Posterior vena cava (tissue), 2 donors: ENCODE data around the gene PRKAR2B. TPM values are rescaled to one million over a fixed set of nuclear protein-coding genes. Genes with fewer than 3 reads are reported as not detected.
"Not testable (repeated sequence)": the region's sequence is repeated elsewhere in the genome, so short reads cannot be mapped to it uniquely, and the experiment has no call there.

Experiments
- DNase-seq: peaks from one replicate; pipeline ENCODE4 v3.0.0-alpha.2; 2020; ENCODE audit warnings: low spot score
- intact Hi-C, 2 donors: fragments of 100-400 bp; cut with DNase I; formaldehyde crosslinking; loops; one replicate each; pipeline versions ENCODE4 v1.14.1 to v1.14.2; 2022 to 2023
- total RNA-seq, 2 donors: library from RNA; stranded (reverse); fragmentation: NEBNext Ultra II Directional; extraction: Animal tissue kit (Norgen Biotek cat#: 25700); gene quantifications; one replicate each; pipeline ENCODE4 v1.2.1, GENCODE V29; 2021
- donor health status: DM: yes; HTN: yes; CAD: no.
- donor health status: DM: yes; HTN: yes; CAD: no.

PRKAR2B gene
- total RNA-seq, 2 donors from 2014 or later: 4.7 to 5.8 TPM

DNA sequence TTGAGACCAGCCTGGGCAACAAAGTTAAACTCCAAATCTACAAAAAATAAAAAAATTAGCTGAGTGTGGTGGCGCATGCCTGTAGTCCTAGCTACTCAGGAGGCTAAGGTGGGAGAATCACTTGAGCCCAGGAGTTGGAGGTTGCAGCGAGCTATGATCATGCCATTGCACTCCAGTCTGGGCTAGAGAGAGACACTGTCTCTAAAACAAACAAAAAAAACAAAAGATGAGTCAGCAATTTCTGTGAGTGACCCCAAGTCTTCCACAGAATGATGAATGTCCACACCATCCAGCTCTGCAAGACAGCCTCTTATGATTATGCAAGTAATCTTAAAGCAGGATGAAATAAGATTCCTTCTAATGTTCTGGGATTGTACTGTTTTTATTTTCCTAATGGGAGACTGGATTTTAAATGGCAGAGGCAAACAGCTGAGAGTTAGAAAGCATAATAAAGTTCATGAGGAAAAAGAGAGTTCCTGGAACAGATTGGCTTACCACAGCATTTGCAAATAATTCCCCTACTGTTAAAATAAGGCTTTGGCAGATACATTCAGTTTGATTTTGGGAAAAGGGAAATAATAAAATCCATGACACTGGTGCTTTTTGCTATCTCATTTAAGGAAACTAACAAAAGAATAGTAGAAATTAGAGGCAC is 18.9 kb upstream of the PRKAR2B start:
- no peak for DNase-seq
- intact Hi-C loops: no loop called here

DNA sequence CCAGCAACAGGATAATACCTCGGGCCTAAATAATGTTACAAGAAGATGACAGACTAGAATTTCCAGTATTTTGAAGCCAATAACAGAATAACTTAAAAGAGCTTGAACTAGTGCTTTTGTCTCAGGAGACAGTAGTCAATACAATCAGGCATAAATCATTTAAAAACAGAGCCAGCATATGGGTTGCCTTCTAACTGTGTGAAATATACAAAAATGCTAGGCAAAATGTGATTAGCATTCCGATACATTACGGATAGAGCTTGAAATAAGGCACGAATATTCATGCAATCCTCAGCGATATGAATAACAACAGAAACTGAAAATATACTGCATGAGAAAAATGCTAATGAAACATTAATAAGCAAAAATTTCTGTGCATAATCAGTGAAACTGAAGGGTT is 18.3 kb upstream of the PRKAR2B start:
- DNase-seq: no peak
- intact Hi-C loops: no loop called here

DNA sequence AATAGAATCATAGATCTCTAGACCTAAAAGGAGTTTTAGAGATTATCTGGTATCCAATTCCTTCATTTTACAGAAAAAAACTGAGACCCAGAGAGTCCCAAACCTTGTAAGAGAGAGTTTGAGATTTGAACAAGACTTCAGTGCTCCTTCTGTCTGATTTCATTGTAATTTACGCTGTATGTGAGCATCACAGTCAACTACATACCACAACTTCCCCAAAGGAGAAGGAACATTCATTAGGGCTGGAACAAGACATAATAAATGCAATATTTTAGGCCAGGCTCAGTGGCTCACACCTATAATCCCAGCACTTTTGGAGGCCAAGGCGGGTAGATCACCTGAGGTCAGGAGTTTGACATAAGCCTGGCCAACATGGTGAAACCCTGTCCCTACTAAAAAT is 17.3 kb upstream of the PRKAR2B start:
- no peak for DNase-seq
- intact Hi-C loops: no loop called here

DNA sequence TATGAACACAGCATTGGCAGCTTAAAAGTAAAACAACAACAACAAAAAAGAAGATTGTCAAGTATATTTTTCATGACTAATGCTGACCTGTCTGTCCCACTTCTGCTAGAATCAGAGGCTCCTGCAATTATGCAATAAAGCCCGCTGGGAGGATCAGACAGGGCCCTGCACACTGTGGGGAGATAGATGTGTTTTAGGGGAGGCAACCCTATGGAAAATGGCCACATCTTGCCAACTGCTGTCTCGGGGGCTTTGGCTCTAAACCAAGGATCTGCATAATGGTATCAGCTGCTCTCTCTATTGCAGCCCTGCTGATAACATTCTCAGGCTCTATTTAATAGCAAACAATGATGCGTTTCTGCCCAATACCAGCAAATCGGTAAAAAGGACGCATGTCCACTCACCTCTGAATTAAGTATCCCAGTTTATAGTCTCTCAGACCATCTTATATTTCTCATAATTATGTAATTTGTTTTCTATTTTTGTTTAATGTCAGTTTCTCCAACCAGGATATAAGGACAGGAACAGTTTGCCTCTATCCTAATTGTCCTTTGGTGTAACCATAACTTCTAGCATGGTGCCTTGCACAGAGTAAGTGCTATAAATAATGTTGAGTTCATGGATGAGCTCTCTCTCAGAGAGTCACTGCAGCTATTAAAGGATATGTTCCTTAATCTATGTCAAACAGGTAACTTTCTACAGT is 15.3 kb upstream of the PRKAR2B start:
- DNase-seq: no peak
- intact Hi-C loops: no loop called here

DNA sequence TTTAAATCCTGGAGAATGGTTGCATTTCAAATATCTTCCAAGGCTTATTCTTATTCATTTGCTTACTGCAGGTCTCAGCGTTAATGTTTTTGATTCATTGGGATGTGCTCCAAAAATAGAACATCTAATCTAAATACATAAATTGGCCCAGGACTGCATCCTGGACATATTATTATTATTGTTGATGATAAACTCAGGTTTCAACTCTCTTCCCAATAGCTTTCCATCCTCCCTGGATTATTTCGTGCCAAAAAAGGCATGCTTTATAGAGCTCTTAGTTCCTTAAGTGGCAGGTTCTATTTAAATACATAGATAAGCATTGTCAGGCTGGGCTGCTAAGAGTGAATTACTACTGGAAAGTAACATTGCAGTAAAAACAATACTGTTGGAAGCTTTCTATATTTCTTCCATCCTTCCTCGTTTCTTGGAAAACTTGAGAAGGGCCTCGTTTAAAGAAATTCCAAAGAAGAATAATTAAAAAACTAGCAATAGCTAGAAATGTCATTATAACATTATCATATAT is 14.7 kb upstream of the PRKAR2B start:
- intact Hi-C loops: no loop called here
- DNase-seq: no peak

DNA sequence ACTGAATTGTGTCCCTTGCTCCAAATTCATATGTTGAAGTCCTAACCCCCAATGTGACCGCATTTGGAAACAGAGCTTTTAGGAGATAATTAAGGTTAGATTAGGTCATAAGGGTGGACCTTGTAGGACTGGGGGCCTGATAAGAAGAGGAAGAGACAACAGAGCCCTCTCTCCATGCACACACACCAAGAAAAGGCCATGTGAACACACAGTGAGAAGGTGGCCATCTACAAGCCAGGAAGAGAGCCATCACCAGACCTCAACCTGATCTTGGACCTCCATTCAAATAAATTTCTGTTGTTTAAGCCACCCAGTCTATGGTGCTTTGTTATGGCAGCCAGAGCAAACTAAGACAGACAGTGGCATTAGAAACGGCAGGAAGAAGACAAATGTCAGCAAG is 12.5 kb upstream of the PRKAR2B start:
- intact Hi-C loops: no loop called here
- no peak for DNase-seq

DNA sequence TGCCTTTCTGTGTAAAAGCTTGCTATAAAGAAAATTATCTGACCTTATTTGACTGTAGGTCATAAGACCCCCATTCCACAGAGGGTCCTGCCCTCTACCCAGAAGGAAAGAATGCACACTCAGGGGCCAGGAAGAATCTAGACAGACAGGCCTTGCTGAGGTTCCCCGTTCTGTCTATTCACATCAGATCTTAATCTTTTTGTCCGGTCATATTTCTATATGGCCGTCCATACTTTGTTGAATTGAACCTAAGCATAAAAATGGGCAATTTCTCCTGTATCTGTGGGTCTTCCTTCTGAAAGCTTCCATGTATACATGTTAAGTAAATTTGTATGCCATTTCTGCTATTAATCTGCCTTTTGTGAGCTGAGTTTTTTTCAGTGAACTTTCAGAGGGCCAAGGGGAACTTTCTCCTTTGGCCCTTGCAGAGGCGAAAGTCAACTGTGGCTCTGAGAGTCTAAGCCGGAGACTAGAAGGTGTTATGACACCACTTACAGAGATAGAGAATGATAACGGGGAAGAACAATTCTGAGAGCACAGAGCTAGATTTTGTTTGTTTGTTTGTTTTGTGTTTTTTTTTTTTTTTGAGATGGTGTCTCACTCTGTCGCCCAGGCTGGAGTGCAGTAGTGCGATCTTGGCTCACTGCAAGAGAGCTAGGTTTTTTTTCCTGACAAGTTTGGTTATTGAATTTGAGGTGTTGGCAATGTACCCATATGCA is 11.6 kb upstream of the PRKAR2B start:
- no peak for DNase-seq
- intact Hi-C loops: no loop called here

DNA sequence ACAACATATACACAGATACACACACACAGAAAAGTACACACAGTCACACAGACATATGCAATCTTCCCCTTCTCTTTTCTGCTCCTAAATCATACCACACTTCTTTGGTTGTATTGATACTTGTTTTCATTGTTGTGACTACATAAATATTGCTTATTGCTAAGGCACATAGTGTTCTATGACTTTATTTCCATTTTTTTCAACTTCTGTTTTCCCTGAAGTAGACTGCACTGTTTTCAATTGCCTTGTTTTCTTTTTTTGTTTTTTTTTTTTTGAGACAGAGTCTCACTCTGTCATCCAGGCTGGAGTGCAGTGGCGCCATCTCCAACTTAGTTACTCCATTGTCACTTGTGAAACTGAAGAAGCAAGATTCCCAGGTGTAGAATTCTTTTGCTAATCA is 10.0 kb upstream of the PRKAR2B start:
- DNase-seq: no peak
- intact Hi-C loops: no loop called here

DNA sequence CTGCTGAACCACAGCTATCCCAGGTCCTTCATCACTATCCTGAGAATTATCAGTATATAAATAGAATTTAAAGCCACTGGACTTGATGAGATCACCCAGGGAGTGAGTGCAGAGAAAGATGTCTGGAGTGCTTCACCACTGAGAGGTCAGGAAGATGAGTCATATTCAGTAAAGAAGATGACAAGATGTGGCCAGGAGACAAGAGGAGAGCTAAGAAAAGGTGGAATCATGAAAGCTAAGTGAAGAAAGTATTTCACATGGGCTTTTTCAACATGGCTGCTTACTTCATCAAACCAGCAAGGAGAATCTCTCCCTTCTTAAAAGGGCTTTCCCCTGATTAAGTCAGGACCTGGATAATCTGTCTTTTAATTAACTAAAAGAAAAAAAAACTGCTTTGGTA is 9.1 kb upstream of the PRKAR2B start:
- no peak for DNase-seq
- intact Hi-C loops: no loop called here

DNA sequence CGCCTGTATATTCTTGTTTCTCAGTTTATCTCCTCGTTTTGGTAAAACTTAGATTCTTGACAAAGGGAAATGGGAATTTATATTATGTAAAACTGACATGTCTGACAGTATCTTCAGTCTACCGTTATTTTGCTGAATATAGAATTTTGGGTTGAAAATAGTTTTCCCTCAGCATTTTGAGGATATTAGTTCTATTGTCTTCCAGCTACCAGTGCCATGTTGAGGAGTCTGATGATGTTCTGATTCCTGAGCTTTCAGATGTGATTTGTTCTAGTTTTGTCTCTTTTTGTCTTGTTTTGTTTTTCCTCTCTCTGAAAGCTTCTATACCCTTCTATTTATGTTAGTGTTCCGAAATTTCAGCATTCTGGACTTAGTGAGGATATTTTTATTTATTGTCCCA is 8.0 kb upstream of the PRKAR2B start:
- intact Hi-C loops: no loop called here
- DNase-seq: no peak

DNA sequence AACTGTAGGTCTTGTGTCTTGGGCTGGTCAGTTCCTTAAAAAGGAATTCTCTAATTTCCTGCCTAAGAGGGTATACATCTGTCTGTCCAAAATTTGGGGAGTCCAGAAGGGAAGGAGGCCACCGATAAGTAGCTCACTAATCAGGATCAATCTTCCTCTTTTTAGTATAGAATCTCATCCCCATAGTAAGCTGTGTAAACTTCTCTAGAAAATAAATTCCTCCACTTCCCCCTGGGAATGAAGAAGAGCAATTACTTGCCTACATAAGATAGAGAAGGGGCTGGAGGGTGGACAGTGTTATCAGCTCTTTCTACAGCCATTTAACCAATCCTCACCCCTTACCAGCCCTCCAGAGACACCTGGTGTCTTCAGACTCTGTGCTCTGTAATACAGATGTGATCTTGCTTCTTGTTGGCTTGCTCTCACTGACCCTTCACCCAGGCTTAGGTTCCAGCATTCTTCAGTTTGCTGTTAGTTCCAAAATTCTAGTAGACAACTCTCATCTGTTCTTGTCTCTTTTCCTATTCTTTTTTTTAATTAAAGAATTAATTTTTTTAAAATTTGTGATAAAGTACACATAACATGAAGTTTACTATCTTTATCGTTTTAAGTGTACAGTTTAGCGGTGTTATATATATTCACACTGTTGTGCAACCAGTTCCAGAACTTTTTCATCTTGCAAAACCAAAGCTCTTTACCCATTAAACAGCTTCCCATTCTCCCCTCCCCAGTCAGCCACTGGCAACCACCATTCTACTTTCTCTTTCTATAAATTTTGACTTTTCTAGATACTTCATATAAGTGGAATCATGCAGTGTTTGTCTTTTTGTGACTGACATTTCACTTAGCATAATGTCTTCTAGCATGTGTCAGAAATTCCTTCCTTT is 6.5 kb upstream of the PRKAR2B start:
- intact Hi-C loops: no loop called here
- no peak for DNase-seq

DNA sequence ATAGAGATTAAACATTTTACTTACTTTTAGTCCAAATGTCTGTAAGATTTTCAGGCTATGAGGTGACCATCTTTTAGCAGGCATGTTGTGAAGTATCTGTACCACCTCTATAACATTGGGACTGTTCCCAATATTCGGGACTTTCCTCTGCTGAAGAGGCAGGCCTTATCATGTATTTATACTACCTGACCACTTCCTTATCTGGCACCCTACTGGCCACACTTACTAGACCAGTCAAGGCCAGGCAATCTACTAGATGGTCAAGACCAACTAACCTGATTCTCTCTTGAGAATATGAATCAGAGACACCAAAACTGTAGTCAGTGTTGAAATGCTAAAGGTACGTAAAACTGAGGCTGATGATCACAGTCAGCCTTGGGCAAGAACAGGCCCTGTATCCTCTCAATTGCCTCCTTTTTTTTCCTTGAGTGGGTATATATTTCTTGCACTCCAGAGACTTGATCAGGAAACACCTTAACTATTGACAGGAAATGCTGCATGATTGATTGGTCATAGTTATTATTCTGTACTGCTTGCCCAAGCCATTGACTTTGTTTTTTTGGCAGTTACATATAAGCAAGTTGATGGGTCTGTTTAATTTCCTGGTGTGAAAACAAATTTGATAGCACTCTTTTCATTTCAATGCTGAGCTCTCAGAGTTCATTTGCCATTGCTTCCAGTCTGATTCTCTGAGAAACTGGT is 5.2 kb upstream of the PRKAR2B start:
- intact Hi-C loops: no loop called here
- DNase-seq: no peak

DNA sequence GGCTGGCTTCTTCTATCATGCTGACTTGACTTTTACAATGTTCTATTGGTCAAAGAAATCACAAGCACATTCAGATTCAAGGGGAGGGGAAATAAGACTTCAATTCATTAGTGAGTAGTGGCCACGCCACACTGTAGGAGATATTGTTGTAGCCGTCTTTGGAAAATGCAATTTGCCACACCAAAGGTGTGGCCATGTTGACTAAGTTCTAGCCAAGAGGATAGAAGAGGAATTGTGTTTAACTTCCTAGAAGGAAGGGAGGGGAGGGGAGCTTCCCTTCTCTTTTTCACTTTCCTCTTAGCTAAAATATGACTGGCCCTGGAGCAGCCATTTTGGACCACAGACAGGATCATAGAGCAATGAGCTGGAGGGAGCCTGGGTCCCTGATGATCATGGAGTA is 3.4 kb upstream of the PRKAR2B start:
- no peak for DNase-seq
- intact Hi-C loops: no loop called here

DNA sequence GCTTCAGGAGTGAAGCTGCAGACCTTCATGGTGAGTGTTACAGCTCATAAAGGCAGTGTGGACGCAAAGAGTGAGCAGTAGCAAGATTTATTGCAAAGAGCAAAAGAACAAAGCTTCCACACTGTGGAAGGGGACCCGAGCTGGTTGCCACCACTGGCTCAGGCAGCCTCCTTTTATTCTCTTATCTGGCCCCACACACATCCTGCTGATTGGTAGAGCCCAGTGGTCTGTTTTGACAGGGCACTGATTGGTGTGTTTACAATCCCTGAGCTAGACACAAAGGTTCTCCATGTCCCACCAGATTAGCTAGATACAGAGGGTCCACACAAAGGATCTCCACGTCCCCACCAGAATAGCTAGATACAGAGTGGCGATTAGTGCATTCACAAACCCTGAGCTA is 2.7 kb upstream of the PRKAR2B start:
- DNase-seq, intact Hi-C loops: not testable (repeated sequence)

DNA sequence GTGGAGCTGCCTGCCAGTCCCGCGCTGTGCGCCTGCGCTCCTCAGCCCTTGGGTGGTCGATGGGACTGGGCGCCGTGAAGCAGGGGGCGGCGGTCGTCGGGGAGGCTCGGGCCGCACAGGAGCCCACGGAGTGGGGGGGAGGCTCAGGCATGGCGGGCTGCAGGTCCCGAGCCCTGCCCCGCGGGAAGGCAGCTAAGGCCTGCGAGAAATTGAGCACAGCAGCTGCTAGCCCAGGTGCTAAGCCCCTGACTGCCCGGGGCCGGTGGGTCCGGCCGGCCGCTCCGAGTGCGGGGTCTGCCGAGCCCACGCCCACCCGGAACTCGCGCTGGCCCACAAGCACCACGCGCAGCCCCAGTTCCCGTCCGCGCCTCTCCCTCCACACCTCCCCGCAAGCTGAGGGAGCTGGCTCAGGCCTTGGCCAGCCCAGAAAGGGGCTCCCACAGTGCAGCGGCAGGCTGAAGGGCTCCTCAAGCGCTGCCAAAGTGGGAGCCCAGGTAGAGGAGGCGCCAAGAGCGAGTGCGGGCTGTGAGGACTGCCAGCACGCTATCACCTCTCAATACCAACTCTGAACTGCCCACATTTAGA is 2.1 kb upstream of the PRKAR2B start:
- intact Hi-C loops, DNase-seq: not testable (repeated sequence)

DNA sequence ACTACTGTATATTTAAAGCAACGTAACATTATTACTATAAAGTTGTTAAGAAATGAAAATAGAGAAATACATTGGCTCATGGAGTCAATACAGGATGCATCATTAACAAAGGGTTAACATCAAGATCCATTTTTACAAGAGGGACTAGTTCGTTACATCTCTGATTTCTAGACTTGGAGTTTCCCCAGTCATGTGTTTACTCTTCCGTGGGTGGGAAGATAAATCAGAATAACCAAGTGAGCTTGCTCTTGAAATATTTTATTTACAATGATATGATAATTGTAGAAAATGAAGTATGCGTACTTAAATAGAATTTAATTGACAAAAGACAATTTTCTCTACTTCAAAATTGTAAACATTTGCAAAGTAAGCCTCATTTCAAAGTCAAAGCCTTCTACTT is 1.0 kb upstream of the PRKAR2B start:
- DNase-seq: no peak
- intact Hi-C loops: no loop called here

DNA sequence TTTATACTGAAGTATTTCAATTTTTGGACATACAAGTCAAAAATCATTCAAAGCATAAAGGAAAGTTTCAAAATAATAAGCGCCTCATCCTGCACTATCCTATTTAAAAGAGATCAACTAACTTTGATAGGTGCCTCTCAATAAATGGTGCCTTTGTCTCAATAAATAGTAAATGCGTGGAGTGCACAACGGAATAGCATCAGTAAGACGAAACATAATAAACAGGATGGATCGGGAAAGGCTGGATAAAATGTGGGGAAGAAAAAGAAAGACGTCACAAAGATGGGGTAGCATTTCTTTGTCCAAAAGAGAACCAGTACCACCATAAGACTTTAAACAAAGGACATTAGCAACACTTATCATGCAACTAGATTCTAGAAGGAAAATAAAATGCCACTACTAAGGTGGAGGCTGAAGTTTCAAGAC is 571 bp upstream of the PRKAR2B start:
- intact Hi-C loops: no loop called here
- DNase-seq: no peak

DNA sequence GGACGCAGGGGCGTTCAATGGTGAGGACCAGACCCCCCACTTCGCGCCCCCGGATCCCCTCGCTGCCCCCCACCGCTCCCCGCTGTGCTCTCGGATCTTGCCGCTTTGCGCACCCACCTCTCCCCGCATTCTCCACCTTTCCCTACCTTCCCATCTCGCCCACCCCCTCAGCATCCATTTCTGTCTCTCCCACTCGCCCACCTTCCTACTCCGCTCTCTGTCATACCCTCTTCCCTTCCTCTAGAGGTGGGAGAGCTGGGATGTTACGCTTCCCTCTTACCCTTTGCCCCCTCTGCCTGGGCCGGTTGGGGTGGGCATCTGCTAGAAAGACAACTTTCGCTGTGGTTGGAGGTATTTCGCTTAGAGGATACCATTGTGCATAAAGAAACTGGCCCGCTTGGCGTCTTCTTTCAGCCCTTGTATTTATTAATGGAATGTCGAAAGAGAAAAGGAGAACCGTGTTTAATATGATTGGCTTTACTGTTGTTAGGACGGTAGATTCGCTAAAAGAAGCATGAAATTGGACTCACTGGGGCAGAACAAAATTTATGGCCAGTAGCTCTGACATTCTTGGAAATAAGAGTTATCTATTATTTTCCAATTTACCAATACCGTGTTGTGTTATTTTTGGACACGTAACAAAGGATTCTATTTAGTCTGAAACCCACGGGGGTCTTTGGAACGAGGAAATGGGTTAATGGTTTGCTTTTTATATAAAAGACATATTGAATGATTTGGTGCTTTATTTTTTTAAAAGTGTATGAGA is 873 bp downstream of the PRKAR2B start:
- intact Hi-C loops: no loop called here
- DNase-seq: no peak
